Dedifferentiated amniotic fluid mesenchymal stem cell (primary cell): Measurements from ENCODE around the gene RNLS.
"Not testable (repeated sequence)": the region's sequence is repeated elsewhere in the genome, so short reads cannot be mapped to it uniquely, and the experiment has no call there.

Experiments used
- DNase-seq: peaks from one replicate; pipeline ENCODE4 v3.0.0-alpha.2; 2016; ENCODE audit errors: extremely low spot score

RNLS gene

GRCh38 chr10:88346144-88346977 lies 236.8 kb downstream of the RNLS start:
- no peak for DNase-seq

- DNase-seq = no peak
Measured at GRCh38 chr10:88343761-88344484, 239.2 kb downstream of the RNLS start.

GRCh38 chr10:88342733-88343310 lies 240.3 kb downstream of the RNLS start:
- no peak for DNase-seq

GRCh38 chr10:88337134-88337533 lies 246.0 kb downstream of the RNLS start:
- no peak for DNase-seq

- DNase-seq = no peak
Measured at GRCh38 chr10:88336334-88336733, 246.8 kb downstream of the RNLS start.

GRCh38 chr10:88333248-88333630 lies 249.9 kb downstream of the RNLS start:
- no peak for DNase-seq

- DNase-seq = no peak
Measured at GRCh38 chr10:88332503-88333247, 250.4 kb downstream of the RNLS start.

GRCh38 chr10:88330174-88330573 lies 252.9 kb downstream of the RNLS start:
- no peak for DNase-seq

- no peak for DNase-seq
Measured at GRCh38 chr10:88322324-88323063, 260.6 kb downstream of the RNLS start.

GRCh38 chr10:88319960-88320517 lies 263.1 kb downstream of the RNLS start:
- no peak for DNase-seq

GRCh38 chr10:88318803-88319202 lies 264.3 kb downstream of the RNLS start:
- DNase-seq = no peak

GRCh38 chr10:88317099-88317498 lies 266.0 kb downstream of the RNLS start:
- no peak for DNase-seq

GRCh38 chr10:88316292-88316861 lies 266.7 kb downstream of the RNLS start:
- DNase-seq = no peak

- no peak for DNase-seq
Measured at GRCh38 chr10:88315755-88316154, 267.4 kb downstream of the RNLS start.

- DNase-seq = no peak
Measured at GRCh38 chr10:88314362-88314761, 268.8 kb downstream of the RNLS start.

GRCh38 chr10:88313878-88314277 lies 269.2 kb downstream of the RNLS start:
- no peak for DNase-seq

GRCh38 chr10:88312855-88313254 lies 270.3 kb downstream of the RNLS start:
- DNase-seq = no peak

GRCh38 chr10:88311264-88311663 lies 271.9 kb downstream of the RNLS start:
- DNase-seq = no peak

GRCh38 chr10:88309365-88309764 lies 273.8 kb downstream of the RNLS start:
- DNase-seq = no peak

- not testable (repeated sequence) for DNase-seq
Measured at GRCh38 chr10:88308361-88308760, 274.8 kb downstream of the RNLS start.

GRCh38 chr10:88299787-88300186 lies 283.3 kb downstream of the RNLS start:
- no peak for DNase-seq
